Ectodermal cell (in vitro differentiated cells): Measurements from ENCODE around the gene TBR1.

Experiments
- H3K27ac ChIP-seq: 2 replicates; pipeline ENCODE4 v1.7.0; 2013; ENCODE audit warnings: mild to moderate bottlenecking, low read depth, low read length; ENCODE audit not compliant: insufficient read depth, poor library complexity, severe bottlenecking
- H3K27me3 ChIP-seq: 2 replicates; pipeline ENCODE4 v1.7.0; 2013; ENCODE audit warnings: mild to moderate bottlenecking, low read length; ENCODE audit not compliant: insufficient read depth, control insufficient read depth, poor library complexity, severe bottlenecking
- H3K36me3 ChIP-seq: one replicate; pipeline ENCODE4 v1.7.0; 2013; ENCODE audit warnings: low read length; ENCODE audit not compliant: control insufficient read depth, insufficient read depth
- H3K4me1 ChIP-seq: one replicate; pipeline ENCODE4 v1.7.0; 2013; ENCODE audit warnings: low read length; ENCODE audit not compliant: control insufficient read depth, insufficient read depth
- H3K4me3 ChIP-seq: 2 replicates; pipeline ENCODE4 v1.7.0; 2013; ENCODE audit warnings: low read depth, low read length, control low read depth; ENCODE audit not compliant: insufficient read depth
- H3K9me3 ChIP-seq: 2 replicates; pipeline ENCODE4 v1.7.0; 2013; ENCODE audit warnings: mild to moderate bottlenecking, low read length, moderate library complexity; ENCODE audit not compliant: control insufficient read depth
- WGBS, 2 experiments: methylation state at CpG; one replicate each; pipeline ENCODE4 v1.1.7; 2013; ENCODE audit warnings: missing lambda C conversion rate in 2 of 2; 5-methylcytosine and 5-hydroxymethylcytosine counted together

The TBR1 gene

GRCh38 chr2:161427664-161428587, 11.8 kb downstream of the TBR1 start:
- peaks cover 83% of the 10 kb centered on the region for H3K27me3 ChIP-seq
- H3K4me1 ChIP-seq, result peaks cover 5% of the 10 kb centered on the region
- no peaks in the 10 kb centered on the region for H3K9me3 ChIP-seq
- H3K36me3 ChIP-seq, result no peaks in the 10 kb centered on the region
- no peak overlapping the region for H3K4me3 ChIP-seq
- H3K27ac ChIP-seq, result no peak overlapping the region
- 18 to 23% methylated on average over 64 of the region's 64 CpGs for WGBS, 2 experiments

GRCh38 chr2:161430386-161430785, 14.3 kb downstream of the TBR1 start:
- Histone ChIP-seq H3K27me3 (peaks cover 59% of the 10 kb centered on the region), H3K4me3 (no peak overlapping the region), H3K4me1 (no peaks in the 10 kb centered on the region), H3K36me3 (no peaks in the 10 kb centered on the region), H3K27ac (no peak overlapping the region), H3K9me3 (no peaks in the 10 kb centered on the region)
- 85 to 92% methylated on average over 2 of the region's 2 CpGs for WGBS, 2 experiments

GRCh38 chr2:161432107-161432506, 16.0 kb downstream of the TBR1 start:
- Histone ChIP-seq H3K4me1 (no peaks in the 10 kb centered on the region), H3K9me3 (no peaks in the 10 kb centered on the region), H3K4me3 (no peak overlapping the region), H3K27me3 (peaks cover 41% of the 10 kb centered on the region), H3K36me3 (no peaks in the 10 kb centered on the region), H3K27ac (no peak overlapping the region)
- 78 to 81% methylated on average over 3 of the region's 3 CpGs for WGBS, 2 experiments

GRCh38 chr2:161434118-161434517, 18.0 kb downstream of the TBR1 start:
- Histone ChIP-seq H3K9me3 (no peaks in the 10 kb centered on the region), H3K36me3 (no peaks in the 10 kb centered on the region), H3K27me3 (peaks cover 21% of the 10 kb centered on the region), H3K4me3 (no peak overlapping the region), H3K27ac (no peak overlapping the region), H3K4me1 (no peaks in the 10 kb centered on the region)
- 71% methylated on average over 1 of the region's 1 CpG; no CpG with 5 or more reads in 1 of the 2 experiments for WGBS, 2 experiments

- peaks cover 3% of the 10 kb centered on the region for H3K27me3 ChIP-seq
- H3K27ac ChIP-seq, result no peak overlapping the region
- no peaks in the 10 kb centered on the region for H3K9me3 ChIP-seq
- H3K4me1 ChIP-seq, result no peaks in the 10 kb centered on the region
- 100% methylated on average over 1 of the region's 3 CpGs; no CpG with 5 or more reads in 1 of the 2 experiments for WGBS, 2 experiments
- H3K4me3 ChIP-seq, result no peak overlapping the region
- no peaks in the 10 kb centered on the region for H3K36me3 ChIP-seq
Measured at GRCh38 chr2:161436411-161436810, 20.3 kb downstream of the TBR1 start.

- Histone ChIP-seq H3K4me1 (no peaks in the 10 kb centered on the region), H3K27me3 (no peaks in the 10 kb centered on the region), H3K36me3 (no peaks in the 10 kb centered on the region), H3K27ac (no peak overlapping the region), H3K4me3 (no peak overlapping the region), H3K9me3 (no peaks in the 10 kb centered on the region)
- 67 to 71% methylated on average over 2 of the region's 2 CpGs for WGBS, 2 experiments
Measured at GRCh38 chr2:161438598-161438997, 22.5 kb downstream of the TBR1 start.

GRCh38 chr2:161445097-161445496, 29.0 kb downstream of the TBR1 start:
- Histone ChIP-seq H3K27me3 (no peaks in the 10 kb centered on the region), H3K9me3 (no peaks in the 10 kb centered on the region), H3K27ac (no peak overlapping the region), H3K4me1 (no peaks in the 10 kb centered on the region), H3K36me3 (no peaks in the 10 kb centered on the region), H3K4me3 (no peak overlapping the region)
- 91 to 95% methylated on average over 10 to 12 of the region's 12 CpGs for WGBS, 2 experiments

- Histone ChIP-seq H3K36me3 (no peaks in the 10 kb centered on the region), H3K4me3 (no peak overlapping the region), H3K4me1 (no peaks in the 10 kb centered on the region), H3K27me3 (no peaks in the 10 kb centered on the region), H3K27ac (no peak overlapping the region), H3K9me3 (no peaks in the 10 kb centered on the region)
Measured at GRCh38 chr2:161448431-161448830, 32.3 kb downstream of the TBR1 start.

GRCh38 chr2:161471631-161472030, 55.5 kb downstream of the TBR1 start:
- H3K9me3 ChIP-seq, result peaks cover 4% of the 10 kb centered on the region
- no peaks in the 10 kb centered on the region for H3K4me1 ChIP-seq
- H3K36me3 ChIP-seq, result no peaks in the 10 kb centered on the region
- WGBS, 2 experiments, result 95 to 98% methylated on average over 2 of the region's 2 CpGs
- no peak overlapping the region for H3K27ac ChIP-seq
- no peak overlapping the region for H3K4me3 ChIP-seq
- H3K27me3 ChIP-seq, result no peaks in the 10 kb centered on the region

- WGBS, 2 experiments, result 83 to 86% methylated on average over 2 of the region's 2 CpGs
- no peak overlapping the region for H3K27ac ChIP-seq
Measured at GRCh38 chr2:161474920-161475319, 58.8 kb downstream of the TBR1 start.

More at GRCh38 chr2:161474920-161475319, 58.8 kb downstream of the TBR1 start:
- Histone ChIP-seq H3K4me1 (no peaks in the 10 kb centered on the region), H3K9me3 (peaks cover 4% of the 10 kb centered on the region), H3K27me3 (no peaks in the 10 kb centered on the region), H3K36me3 (no peaks in the 10 kb centered on the region), H3K4me3 (no peak overlapping the region)
